PC-9 (cell line): ENCODE results near the gene CBX8. TPM values are rescaled to one million over a fixed set of nuclear protein-coding genes. Genes with fewer than 3 reads are reported as not detected.

Source experiments
- BruUV-seq: library from RNA; stranded (reverse); fragments of 400-500 nt; replicated peaks from 2 replicates; lab custom pipeline; 2021; lab: Mats Ljungman, UMichigan
- CTCF ChIA-PET: fragments of 300-600 bp; sonication (Branson Sonifier 250); formaldehyde crosslinking; loops from one replicate; lab custom pipeline; 2022; ENCODE audit warnings: antibody characterized with exemption; lab: Charles Lee
- POLR2A ChIA-PET: fragments of 300-600 bp; sonication (Branson Sonifier 250); formaldehyde crosslinking; loops from one replicate; lab custom pipeline; 2022; ENCODE audit warnings: antibody characterized with exemption; ENCODE audit not compliant: unreplicated experiment; lab: Charles Lee
- DNase-seq, 2 experiments: peaks; one replicate each; pipeline versions ENCODE4 v3.0.0 to v3.0.0-alpha.2; 2015 to 2022; ENCODE audit warnings: mixed read lengths in 1 of 2
- H2AFZ ChIP-seq: fragments of 200-600 bp; sonication (generic); 2 replicates; pipeline ENCODE4 v1.8.1; 2017; ENCODE audit warnings: antibody characterized with exemption
- H3F3A ChIP-seq: fragments of 200-600 bp; sonication (generic); 2 replicates; pipeline ENCODE4 v1.8.1; 2017; ENCODE audit warnings: antibody characterized with exemption, mild to moderate bottlenecking, low read depth; ENCODE audit not compliant: insufficient read depth
- H3K27ac ChIP-seq: fragments of 200-600 bp; sonication (generic); 2 replicates; pipeline ENCODE4 v1.6.1; 2016; ENCODE audit warnings: mixed run types
- H3K27me3 ChIP-seq: fragments of 200-600 bp; sonication (generic); 2 replicates; pipeline ENCODE4 v1.6.1; 2016; ENCODE audit warnings: low read depth, mixed run types; ENCODE audit not compliant: insufficient read depth
- H3K36me3 ChIP-seq: fragments of 200-600 bp; sonication (generic); 2 replicates; pipeline ENCODE4 v1.6.1; 2016; ENCODE audit warnings: low read depth, mixed run types
- H3K4me1 ChIP-seq: fragments of 200-600 bp; sonication (generic); replicated peaks from 2 replicates; pipeline ENCODE4 v1.6.1; 2016; ENCODE audit warnings: mixed run types; ENCODE audit not compliant: insufficient read depth
- H3K4me2 ChIP-seq: fragments of 200-600 bp; sonication (generic); 2 replicates; pipeline ENCODE4 v1.6.1; 2017; ENCODE audit warnings: mixed run types
- H3K4me3 ChIP-seq: fragments of 200-600 bp; sonication (generic); 2 replicates; pipeline ENCODE4 v1.6.1; 2016; ENCODE audit warnings: mixed run types
- H3K79me2 ChIP-seq: fragments of 200-600 bp; sonication (generic); 2 replicates; pipeline ENCODE4 v1.6.1; 2017; ENCODE audit warnings: low read depth, mixed run types
- H3K9me2 ChIP-seq: fragments of 200-600 bp; sonication (generic); 2 replicates; pipeline ENCODE4 v1.8.1; 2017; ENCODE audit warnings: mild to moderate bottlenecking; ENCODE audit not compliant: insufficient read depth
- H3K9me3 ChIP-seq: fragments of 200-600 bp; sonication (generic); 2 replicates; pipeline ENCODE4 v1.8.1; 2016; ENCODE audit warnings: low read depth; ENCODE audit not compliant: insufficient read depth
- H4K20me1 ChIP-seq: fragments of 200-600 bp; sonication (generic); 2 replicates; pipeline ENCODE4 v1.8.1; 2017; ENCODE audit not compliant: insufficient read depth
- EZH2 ChIP-seq: fragments of 200-600 bp; sonication (generic); IDR thresholded peaks from 2 replicates; pipeline ENCODE4 v1.8.0; 2017; ENCODE audit warnings: antibody characterized with exemption, low read depth
- intact Hi-C: fragments of 100-400 bp; cut with micrococcal nuclease; formaldehyde crosslinking; loops from one replicate; pipeline ENCODE4 v1.10.0; 2022; ENCODE audit not compliant: unreplicated experiment
- total RNA-seq: library from RNA; stranded (reverse); gene quantifications from 2 replicates; pipeline ENCODE4 v1.2.3, GENCODE V29; 2021
- TF ChIP-seq, protein P1 (sequence below): fragments of 200-600 bp; sonication (generic); conservative IDR thresholded peaks from 2 replicates; pipeline ENCODE4 v1.6.1; 2017; ENCODE audit warnings: mixed run types, antibody characterized with exemption, mild to moderate bottlenecking, moderate library complexity

Gene CBX8
- total RNA-seq, 1 experiment from 2014 or later: 14.2 TPM

GRCh38 chr17:79829457-79829856 lies 32.6 kb upstream of the CBX8 start:
- Histone ChIP-seq H3K9me2 (no peaks in the 10 kb centered on the region), H3F3A (peaks cover 15% of the 10 kb centered on the region; the same call in 1 of the 2 replicates), H3K27me3 (no peaks in the 10 kb centered on the region), H3K79me2 (peaks cover 12% of the 10 kb centered on the region), H3K4me2 (no peak overlapping the region), H3K27ac (no peak overlapping the region), H3K9me3 (no peaks in the 10 kb centered on the region), H3K4me3 (no peak overlapping the region), H4K20me1 (no peaks in the 10 kb centered on the region; the same call in 1 of the 2 replicates), H3K4me1 (peaks cover 26% of the 10 kb centered on the region), H2AFZ (no peak overlapping the region), H3K36me3 (no peaks in the 10 kb centered on the region)
- DNase-seq: no peak
- no peak for TF ChIP-seq EZH2
- TF ChIP-seq, protein P1, sequence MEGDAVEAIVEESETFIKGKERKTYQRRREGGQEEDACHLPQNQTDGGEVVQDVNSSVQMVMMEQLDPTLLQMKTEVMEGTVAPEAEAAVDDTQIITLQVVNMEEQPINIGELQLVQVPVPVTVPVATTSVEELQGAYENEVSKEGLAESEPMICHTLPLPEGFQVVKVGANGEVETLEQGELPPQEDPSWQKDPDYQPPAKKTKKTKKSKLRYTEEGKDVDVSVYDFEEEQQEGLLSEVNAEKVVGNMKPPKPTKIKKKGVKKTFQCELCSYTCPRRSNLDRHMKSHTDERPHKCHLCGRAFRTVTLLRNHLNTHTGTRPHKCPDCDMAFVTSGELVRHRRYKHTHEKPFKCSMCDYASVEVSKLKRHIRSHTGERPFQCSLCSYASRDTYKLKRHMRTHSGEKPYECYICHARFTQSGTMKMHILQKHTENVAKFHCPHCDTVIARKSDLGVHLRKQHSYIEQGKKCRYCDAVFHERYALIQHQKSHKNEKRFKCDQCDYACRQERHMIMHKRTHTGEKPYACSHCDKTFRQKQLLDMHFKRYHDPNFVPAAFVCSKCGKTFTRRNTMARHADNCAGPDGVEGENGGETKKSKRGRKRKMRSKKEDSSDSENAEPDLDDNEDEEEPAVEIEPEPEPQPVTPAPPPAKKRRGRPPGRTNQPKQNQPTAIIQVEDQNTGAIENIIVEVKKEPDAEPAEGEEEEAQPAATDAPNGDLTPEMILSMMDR: no peak
- intact Hi-C loops: no loop called here
- no TSS peak for BruUV-seq
- CTCF ChIA-PET: no interaction called here
- POLR2A ChIA-PET: no interaction called here

DNA sequence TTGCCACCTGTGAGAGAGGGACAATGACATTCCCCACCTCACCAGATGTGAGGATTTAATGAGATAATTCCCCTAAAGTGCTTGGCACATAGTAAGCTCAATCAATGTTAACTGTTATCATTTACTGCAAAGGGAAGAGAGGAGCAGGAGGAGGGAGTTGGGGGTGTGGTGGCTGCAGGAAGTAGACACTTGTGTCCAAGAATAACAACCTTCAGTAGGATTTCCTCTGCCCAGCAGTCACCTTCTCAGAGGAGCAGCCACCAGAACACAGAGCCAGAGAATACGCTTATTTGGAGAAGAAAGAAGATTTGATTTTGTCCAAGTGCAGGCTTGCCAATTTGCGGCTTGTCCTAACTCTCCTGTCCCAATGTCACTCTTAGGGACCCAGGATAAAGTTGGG lies 32.1 kb upstream of the CBX8 start:
- no peak for DNase-seq
- BruUV-seq: no TSS peak

GRCh38 chr17:79826841-79827578 lies 30.1 kb upstream of the CBX8 start:
- peaks cover 12% of the 10 kb centered on the region for H3K4me1 ChIP-seq
- no peak for TF ChIP-seq EZH2
- TF ChIP-seq, protein P1: no peak
- POLR2A ChIA-PET: interaction anchor here (0.5 kb wide), 1 partner anchor 90 kb away, joined by 5 read pairs; no protein-coding TSS in a partner anchor
- H4K20me1 ChIP-seq: no peaks in the 10 kb centered on the region
- H3K4me3 ChIP-seq: no peak overlapping the region
- DNase-seq: no peak
- CTCF ChIA-PET: no interaction called here
- H3K9me2 ChIP-seq: no peaks in the 10 kb centered on the region
- H3K79me2 ChIP-seq: peaks cover 9% of the 10 kb centered on the region
- no peak overlapping the region for H3K27ac ChIP-seq
- H3K9me3 ChIP-seq: no peaks in the 10 kb centered on the region
- no peak overlapping the region for H3K4me2 ChIP-seq
- no peaks in the 10 kb centered on the region for H3K27me3 ChIP-seq
- H3F3A ChIP-seq: peaks cover 15% of the 10 kb centered on the region; the same call in 1 of the 2 replicates
- no peak overlapping the region for H2AFZ ChIP-seq
- intact Hi-C loops: no loop called here
- H3K36me3 ChIP-seq: no peaks in the 10 kb centered on the region
- BruUV-seq: no TSS peak

More for the DNA sequence above, 32.1 kb upstream of the CBX8 start:
- Histone ChIP-seq H3K4me3 (no peak overlapping the region), H3K9me2 (no peaks in the 10 kb centered on the region), H3K36me3 (no peaks in the 10 kb centered on the region), H3K79me2 (peaks cover 11% of the 10 kb centered on the region), H3K9me3 (no peaks in the 10 kb centered on the region), H3K4me1 (peaks cover 24% of the 10 kb centered on the region), H4K20me1 (no peaks in the 10 kb centered on the region), H3K27me3 (no peaks in the 10 kb centered on the region), H3K27ac (no peak overlapping the region), H3F3A (peaks cover 15% of the 10 kb centered on the region; the same call in 1 of the 2 replicates), H3K4me2 (no peak overlapping the region), H2AFZ (no peak overlapping the region)
- ChIA-PET POLR2A (no interaction called here), CTCF (no interaction called here)
- TF ChIP-seq, protein P1: no peak
- TF ChIP-seq EZH2: no peak
- intact Hi-C loops: no loop called here
